WERI-Rb-1 (cell line): Measurements from ENCODE around the gene IFI27.

Experiments used
- DNase-seq: peaks from one replicate; pipeline ENCODE4 v3.0.0-alpha.2; 2020
- H3K27ac ChIP-seq: fragments of 250-450 bp; sonication (Bioruptor Pico); 2 replicates; pipeline ENCODE4 v1.5.1; 2020; ENCODE audit warnings: mild to moderate bottlenecking, moderate library complexity
- H3K27me3 ChIP-seq: fragments of 250-450 bp; sonication (Bioruptor Pico); 2 replicates; pipeline ENCODE4 v1.5.1; 2021; ENCODE audit warnings: mild to moderate bottlenecking, low read depth, moderate library complexity; ENCODE audit not compliant: insufficient read depth, severe bottlenecking
- H3K36me3 ChIP-seq: fragments of 250-450 bp; sonication (Bioruptor Pico); 2 replicates; pipeline ENCODE4 v1.5.1; 2020; ENCODE audit warnings: mild to moderate bottlenecking, moderate library complexity
- H3K4me3 ChIP-seq: 2 replicates; pipeline ENCODE4 v1.5.1; 2011; ENCODE audit warnings: low read depth, mild to moderate bottlenecking, control low read depth, low read length
- H3K9me3 ChIP-seq: fragments of 250-450 bp; sonication (Bioruptor Pico); 2 replicates; pipeline ENCODE4 v1.5.1; 2021; ENCODE audit warnings: mild to moderate bottlenecking, moderate library complexity; ENCODE audit not compliant: severe bottlenecking
- CTCF ChIP-seq: IDR thresholded peaks from 2 replicates; pipeline ENCODE4 v1.5.1; 2011; ENCODE audit warnings: low read depth, mild to moderate bottlenecking, control low read depth, inconsistent platforms, low read length

Gene IFI27

GRCh38 chr14:94142247-94142646 is 31.7 kb downstream of the IFI27 start:
- H3K27me3 ChIP-seq, result no peaks in the 10 kb centered on the region
- no peak overlapping the region for H3K4me3 ChIP-seq
- no peak for DNase-seq
- H3K36me3 ChIP-seq, result no peaks in the 10 kb centered on the region
- H3K27ac ChIP-seq, result no peak overlapping the region
- H3K9me3 ChIP-seq, result no peaks in the 10 kb centered on the region
- TF ChIP-seq CTCF, result no peak

- no peak overlapping the region for H3K4me3 ChIP-seq
- no peaks in the 10 kb centered on the region for H3K36me3 ChIP-seq
- TF ChIP-seq CTCF, result no peak
- H3K9me3 ChIP-seq, result no peaks in the 10 kb centered on the region
- no peaks in the 10 kb centered on the region for H3K27me3 ChIP-seq
- DNase-seq, result no peak
- no peak overlapping the region for H3K27ac ChIP-seq
These were observed 32.3 kb downstream of the IFI27 start for GRCh38 chr14:94142836-94143235.

GRCh38 chr14:94143239-94143638 is 32.7 kb downstream of the IFI27 start:
- H3K27me3 ChIP-seq, result no peaks in the 10 kb centered on the region
- H3K36me3 ChIP-seq, result no peaks in the 10 kb centered on the region
- DNase-seq, result peak; percentile 73
- no peak overlapping the region; the same call in 1 of the 2 replicates for H3K27ac ChIP-seq
- no peaks in the 10 kb centered on the region for H3K9me3 ChIP-seq
- peak; percentile 64 for TF ChIP-seq CTCF
- H3K4me3 ChIP-seq, result no peak overlapping the region

DNA sequence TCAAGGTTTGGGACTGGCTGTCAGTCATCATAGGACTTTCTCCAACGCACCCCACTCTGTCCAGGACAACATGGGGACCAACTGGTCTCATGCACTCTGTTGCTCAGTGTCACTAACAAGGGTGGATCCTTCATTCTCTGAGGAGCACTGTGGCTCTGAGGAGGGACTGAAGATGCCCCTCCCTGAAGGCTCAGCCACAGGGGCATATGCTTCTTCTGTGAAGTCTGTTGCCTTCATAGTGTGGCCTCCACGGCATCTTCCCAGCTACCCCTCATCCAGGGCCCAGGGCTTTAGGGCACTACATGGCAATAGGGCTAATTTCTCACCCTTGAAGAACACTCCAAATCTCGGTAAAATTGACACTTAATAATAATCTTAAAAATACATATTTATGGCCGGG is 33.2 kb downstream of the IFI27 start:
- no peaks in the 10 kb centered on the region for H3K36me3 ChIP-seq
- H3K27me3 ChIP-seq, result no peaks in the 10 kb centered on the region
- H3K27ac ChIP-seq, result peak overlapping the region; percentile 30
- DNase-seq, result no peak
- H3K4me3 ChIP-seq, result no peak overlapping the region
- no peaks in the 10 kb centered on the region for H3K9me3 ChIP-seq
- no peak for TF ChIP-seq CTCF

DNA sequence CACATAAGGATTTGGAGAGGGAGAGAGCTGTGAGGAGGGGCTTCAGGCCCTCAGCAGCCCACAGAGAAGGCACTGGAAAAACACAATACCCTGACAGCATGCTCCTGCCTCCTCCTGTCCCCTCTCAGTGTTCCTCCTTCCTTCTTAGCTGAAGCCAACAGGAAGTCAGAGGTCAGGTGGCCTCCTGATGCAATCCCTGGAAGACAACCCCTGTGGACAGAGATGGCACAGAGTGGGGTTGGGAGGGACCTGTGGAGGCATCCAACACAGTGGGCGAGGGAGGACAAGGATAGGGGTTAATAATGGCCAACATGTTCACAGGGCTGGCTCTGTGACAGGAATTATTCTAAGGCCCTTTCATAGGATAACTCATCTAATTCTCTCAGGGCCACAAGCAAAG is 34.2 kb downstream of the IFI27 start:
- no peak for DNase-seq
- Histone ChIP-seq H3K36me3 (no peaks in the 10 kb centered on the region), H3K27ac (peak overlapping the region; percentile 53), H3K4me3 (no peak overlapping the region), H3K9me3 (no peaks in the 10 kb centered on the region), H3K27me3 (no peaks in the 10 kb centered on the region)
- TF ChIP-seq CTCF, result no peak

- H3K27ac ChIP-seq, result peak overlapping the region; percentile 62
- no peak for TF ChIP-seq CTCF
- no peak overlapping the region for H3K4me3 ChIP-seq
- H3K36me3 ChIP-seq, result no peaks in the 10 kb centered on the region
- no peaks in the 10 kb centered on the region for H3K9me3 ChIP-seq
- H3K27me3 ChIP-seq, result no peaks in the 10 kb centered on the region
- no peak for DNase-seq
These were observed 35.5 kb downstream of the IFI27 start for GRCh38 chr14:94145902-94146527.
